Activated CD8-positive, alpha-beta memory T cell treated with anti-CD3 and anti-CD28 coated beads for 1 hour (primary cell): Measurements from ENCODE around the gene POP4.
"Not testable (repeated sequence)": the region's sequence is repeated elsewhere in the genome, so short reads cannot be mapped to it uniquely, and the experiment has no call there.

Experiments
- DNase-seq, 2 donors: peaks; one replicate each; pipeline ENCODE4 v3.0.0-alpha.2; 2020; ENCODE audit warnings: low read depth in 1 of 2; ENCODE audit errors: extremely low read depth in 1 of 2

Gene POP4

GRCh38 chr19:29610574-29611271 lies 4.6 kb downstream of the POP4 start:
- DNase-seq: peak; percentile 74 to 75

- DNase-seq: no peak
Measured at GRCh38 chr19:29612121-29612520, 6.0 kb downstream of the POP4 start.

DNA sequence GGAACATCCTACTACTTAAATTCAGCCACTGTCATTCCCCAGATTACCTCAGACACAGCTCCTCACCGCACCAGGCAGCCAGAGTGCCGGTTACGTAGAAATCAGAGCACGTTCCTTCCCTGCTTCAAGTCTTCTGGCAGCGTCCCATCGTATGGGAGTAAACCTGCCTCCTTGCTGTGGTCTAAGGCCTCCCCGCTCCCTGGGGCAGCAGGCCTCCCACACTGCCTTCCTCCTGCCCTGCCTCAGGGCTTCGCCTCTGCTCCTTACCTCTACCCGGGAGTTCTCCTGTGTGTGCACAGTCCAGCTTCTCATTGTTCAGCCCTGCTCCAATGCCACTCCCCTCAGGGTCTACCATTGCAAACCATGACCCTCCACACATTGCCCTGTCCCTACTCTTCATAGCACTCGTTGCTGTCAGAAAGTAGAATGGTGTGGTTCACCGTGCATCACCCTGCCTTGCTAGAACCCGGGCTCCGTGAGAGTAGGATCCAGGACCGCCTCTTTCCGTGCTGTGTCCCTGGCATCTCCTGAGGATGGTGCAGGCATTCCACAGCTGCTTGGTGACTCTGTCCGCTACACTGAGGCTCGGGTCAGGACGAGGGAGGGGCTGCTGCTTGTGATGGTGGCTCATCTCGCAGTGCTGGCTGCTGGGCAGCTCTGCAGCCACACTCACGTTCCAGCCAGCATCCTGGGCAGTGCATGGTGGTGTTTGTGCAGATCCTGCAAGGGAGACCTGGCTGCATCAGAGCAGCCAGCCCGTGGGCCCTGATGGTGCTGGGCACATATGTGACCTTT lies 6.9 kb downstream of the POP4 start:
- no peak for DNase-seq

DNA sequence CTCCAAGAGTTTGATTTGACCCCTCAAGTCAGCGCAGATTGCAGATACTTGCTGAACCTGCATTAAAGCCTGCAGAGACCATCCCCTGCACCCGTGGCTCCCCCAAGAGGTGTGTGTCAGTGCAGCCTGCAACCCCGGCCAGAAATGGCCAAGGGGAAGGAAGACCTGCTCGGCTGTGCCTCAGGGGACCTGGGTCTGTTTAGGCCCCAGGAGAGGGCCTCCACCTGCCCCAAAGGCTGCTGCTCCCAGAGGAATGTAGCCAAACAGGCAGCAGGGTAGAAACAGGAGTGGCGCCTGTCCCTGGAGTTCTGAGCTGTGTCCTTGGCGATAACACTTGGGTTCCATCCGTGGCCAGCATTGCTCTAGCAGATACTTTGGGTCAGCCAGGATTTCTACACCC lies 8.0 kb downstream of the POP4 start:
- no peak for DNase-seq

DNA sequence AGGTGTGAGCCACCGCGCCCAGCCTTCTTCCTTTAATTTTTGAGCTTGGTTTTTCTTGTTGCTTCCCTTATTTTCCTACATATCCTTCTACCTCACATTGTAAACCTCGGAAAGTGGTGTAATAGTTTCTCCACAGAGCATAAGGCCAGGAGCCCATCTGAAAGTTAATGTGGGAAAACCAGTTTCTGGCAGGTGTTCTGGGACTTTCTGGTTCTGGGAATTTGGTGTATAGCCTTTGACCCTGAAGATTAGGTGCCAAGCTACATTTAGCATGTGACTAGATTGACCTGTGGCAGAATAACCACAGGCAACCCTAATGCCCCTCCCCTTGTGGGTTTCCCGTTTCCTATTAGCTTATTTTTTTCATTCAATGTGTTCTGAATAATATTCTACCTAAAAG lies 8.7 kb downstream of the POP4 start:
- DNase-seq: no peak

- DNase-seq: no peak
Measured at GRCh38 chr19:29615891-29616425, 9.9 kb downstream of the POP4 start.

GRCh38 chr19:29616541-29616940 lies 10.5 kb downstream of the POP4 start:
- no peak for DNase-seq

- DNase-seq: no peak
Measured at GRCh38 chr19:29617366-29618266, 11.5 kb downstream of the POP4 start.

GRCh38 chr19:29618434-29618833 lies 12.4 kb downstream of the POP4 start:
- no peak for DNase-seq

DNA sequence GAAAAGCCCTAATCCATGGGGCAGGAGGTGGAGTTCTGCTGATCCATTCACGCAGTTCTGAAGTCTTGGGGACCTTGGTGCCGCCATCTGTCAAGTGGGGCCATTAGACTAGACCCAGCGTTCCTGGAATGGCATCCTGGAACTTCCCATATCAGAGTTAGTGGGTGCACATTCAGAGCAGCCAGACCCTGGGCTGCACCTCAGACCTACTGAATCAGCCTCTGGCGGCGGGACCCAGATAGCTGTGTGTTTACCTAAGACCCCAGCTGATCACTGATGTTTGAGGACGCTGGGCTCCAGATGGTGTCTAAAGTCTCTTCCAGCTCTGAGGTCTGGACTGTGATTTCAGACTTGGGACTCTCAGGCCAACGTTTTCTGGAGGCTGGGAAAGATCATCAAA lies 12.8 kb downstream of the POP4 start:
- DNase-seq: no peak

GRCh38 chr19:29620931-29621351 lies 14.9 kb downstream of the POP4 start:
- DNase-seq: no peak

GRCh38 chr19:29622166-29623070 lies 16.3 kb downstream of the POP4 start:
- no peak for DNase-seq

- DNase-seq: no peak
Measured at GRCh38 chr19:29623726-29624488, 17.8 kb downstream of the POP4 start.

GRCh38 chr19:29624489-29625185 lies 18.6 kb downstream of the POP4 start:
- DNase-seq: no peak

- DNase-seq: no peak
Measured at GRCh38 chr19:29625186-29625651, 19.1 kb downstream of the POP4 start.

GRCh38 chr19:29626386-29626785 lies 20.3 kb downstream of the POP4 start:
- DNase-seq: no peak

- DNase-seq: not testable (repeated sequence)
Measured at GRCh38 chr19:29626832-29627231, 20.7 kb downstream of the POP4 start.

GRCh38 chr19:29628661-29629385 lies 22.7 kb downstream of the POP4 start:
- DNase-seq: no peak
